Stimulated activated CD4-positive, alpha-beta T cell treated with anti-CD3 and anti-CD28 coated beads, Interleukin-2, amount 100 ng/mL, for 4 hours (primary cell): ENCODE data around the gene BICC1.

Experiments
- DNase-seq: peaks from one replicate; pipeline ENCODE4 v3.0.0-alpha.2; 2020; ENCODE audit warnings: low read depth

Gene BICC1

DNA sequence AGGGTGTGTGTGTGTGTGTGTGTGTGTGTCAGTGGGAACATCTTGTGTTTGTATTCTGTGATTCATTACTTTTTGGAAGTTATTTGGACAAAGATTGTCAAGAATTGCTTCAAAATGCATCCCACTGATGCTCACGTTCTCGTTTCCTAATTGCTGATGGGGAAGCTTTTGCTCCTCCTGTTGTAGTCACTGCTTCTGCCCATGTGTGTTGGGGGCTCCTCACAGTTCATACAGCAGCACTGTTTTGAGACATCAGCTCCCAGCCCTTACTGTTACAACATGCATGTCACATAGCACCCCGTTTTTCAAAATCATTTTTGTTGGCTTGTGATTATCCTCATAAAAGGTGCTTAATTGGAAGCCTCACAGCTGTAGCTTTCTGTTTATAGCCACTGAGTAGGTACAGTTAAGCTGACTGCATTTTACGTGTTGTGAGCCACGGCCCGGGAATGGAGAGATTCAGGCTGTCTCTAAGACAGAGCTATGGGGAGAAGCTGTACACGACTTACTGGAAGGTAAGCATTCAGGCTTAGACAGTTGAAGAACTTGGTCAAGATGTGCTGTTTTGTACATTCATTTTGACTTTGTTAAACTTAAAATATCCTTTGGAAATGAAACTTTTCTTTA is 87.4 kb downstream of the BICC1 start:
- no peak for DNase-seq

DNA sequence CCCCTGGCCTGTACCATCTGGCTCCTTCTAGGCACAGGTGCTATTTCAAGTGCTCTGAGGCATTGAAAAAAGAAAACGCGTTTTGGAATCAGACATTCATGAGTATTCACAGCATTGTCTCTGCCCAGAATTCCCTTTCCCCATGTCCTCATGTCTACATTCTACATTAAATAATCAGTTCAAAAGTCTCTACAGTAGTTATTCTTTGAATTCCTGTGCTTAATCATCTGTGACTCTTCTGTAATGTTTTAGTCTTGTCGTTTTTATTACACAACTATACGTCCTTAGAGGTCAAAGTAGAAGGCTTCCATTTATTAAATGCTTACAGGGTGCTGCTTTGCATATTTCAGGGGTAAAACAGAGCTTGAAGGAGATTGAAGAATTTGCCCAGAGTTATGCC is 95.7 kb downstream of the BICC1 start:
- DNase-seq = no peak

DNA sequence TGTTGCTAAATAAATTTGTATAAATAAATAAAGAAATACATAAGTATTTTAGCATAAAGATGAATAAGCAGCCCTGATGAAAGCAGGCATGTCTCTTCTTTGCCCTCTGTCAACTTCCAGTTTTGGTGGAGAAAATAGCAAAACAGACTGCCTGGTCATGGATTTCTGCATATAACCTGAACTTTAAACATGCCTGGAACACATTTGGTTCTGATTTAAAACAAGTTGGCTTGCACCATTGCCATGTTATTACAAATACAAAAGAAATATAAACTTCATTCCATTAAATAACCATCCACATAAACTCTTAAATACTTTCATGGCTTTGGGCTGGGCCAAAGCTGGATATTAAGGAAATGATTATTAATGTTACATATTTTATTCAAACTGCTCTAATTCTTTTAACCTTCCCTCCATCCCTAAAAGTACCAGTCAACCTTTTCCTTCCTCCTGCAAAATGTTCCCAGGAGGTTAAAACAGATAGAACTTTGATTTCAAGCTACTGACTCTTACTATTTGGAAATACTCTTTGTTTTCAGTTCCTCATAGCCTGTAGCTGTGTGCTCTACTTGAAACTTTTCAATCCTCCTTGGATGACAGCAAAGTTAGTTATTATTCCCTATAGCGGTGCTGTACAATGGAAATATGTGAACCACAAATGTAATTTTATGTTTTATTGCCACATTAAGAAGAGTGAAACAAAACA is 96.3 kb downstream of the BICC1 start:
- no peak for DNase-seq

GRCh38 chr10:58609532-58610150 is 97.0 kb downstream of the BICC1 start:
- DNase-seq = no peak

DNA sequence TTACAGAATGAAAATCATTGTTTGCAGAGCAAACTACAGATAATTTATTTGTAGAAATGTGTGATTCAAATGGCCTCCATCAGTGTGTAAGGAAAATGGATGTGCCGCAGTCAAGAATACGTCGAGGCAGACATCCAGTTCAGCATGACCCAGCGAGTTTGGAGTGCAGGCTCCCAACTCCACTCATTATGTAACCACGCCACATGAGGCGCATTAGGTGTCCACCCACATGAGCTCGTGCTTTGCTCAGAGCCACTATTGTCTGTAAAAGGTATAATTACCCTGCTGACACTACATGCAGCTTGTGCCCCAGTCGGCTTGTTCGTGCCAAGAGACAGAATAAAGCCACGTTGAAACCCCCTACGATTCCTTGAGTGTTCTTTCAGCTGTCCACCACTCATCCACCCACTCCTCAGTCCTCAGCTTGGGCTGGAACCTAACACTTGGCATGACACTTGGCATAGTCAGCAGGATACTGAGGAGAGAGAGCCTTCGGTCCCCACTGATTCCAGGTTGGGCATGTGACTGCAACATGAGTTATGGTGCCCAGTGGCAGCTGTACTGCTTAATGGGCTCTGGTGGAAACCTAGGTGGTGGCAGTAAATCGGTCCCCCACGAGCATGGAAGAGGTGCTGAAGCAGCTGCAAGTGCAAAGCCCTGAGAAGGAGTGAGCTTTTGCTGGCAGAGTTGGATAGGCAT is 102.7 kb downstream of the BICC1 start:
- no peak for DNase-seq

- no peak for DNase-seq
Measured at GRCh38 chr10:58618158-58618676, 105.5 kb downstream of the BICC1 start.

- no peak for DNase-seq
Measured at GRCh38 chr10:58621379-58622077, 108.9 kb downstream of the BICC1 start.

DNA sequence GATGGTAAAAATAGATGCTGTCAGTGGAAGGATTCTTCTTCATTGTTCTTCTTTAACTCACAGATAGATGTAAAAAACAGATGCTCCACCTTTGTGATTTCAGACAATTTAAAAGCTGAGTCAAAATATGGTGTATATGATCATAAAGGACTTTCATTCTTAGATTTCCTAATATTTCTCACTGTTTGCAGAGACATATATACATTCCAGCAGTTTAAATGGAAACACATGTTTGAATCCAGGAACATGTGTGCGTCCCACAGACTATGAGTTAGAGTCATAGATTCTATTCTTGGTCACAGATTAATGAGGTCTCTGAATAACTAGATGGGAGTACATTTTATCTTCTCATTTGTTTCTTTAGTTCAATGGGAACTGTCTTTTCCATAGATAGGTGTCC is 109.6 kb downstream of the BICC1 start:
- DNase-seq = no peak

DNA sequence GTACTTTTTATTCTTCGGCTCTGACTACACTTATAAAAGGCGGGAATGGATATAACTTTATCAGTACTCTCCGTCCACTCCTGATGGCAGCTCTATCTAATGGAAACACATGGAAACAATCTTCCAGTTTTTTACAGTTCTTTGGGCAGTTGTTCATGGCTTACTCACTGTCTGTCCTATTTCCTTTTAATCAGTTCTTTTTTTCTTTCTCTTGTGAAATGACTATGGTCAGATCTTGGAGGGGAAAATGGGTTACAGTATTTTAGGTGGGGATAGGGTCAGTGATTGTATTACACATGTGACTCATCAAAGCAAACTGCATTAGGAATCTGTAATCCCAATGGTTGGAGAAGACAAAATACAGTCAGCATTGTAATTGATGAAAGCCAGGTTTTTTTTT is 112.4 kb downstream of the BICC1 start:
- DNase-seq = no peak

GRCh38 chr10:58627392-58627791 is 114.7 kb downstream of the BICC1 start:
- no peak for DNase-seq

- no peak for DNase-seq
Measured at GRCh38 chr10:58631715-58632114, 119.0 kb downstream of the BICC1 start.

- DNase-seq = no peak
Measured at GRCh38 chr10:58632216-58632615, 119.5 kb downstream of the BICC1 start.

- no peak for DNase-seq
Measured at GRCh38 chr10:58637352-58637751, 124.7 kb downstream of the BICC1 start.

- no peak for DNase-seq
Measured at GRCh38 chr10:58638388-58638787, 125.7 kb downstream of the BICC1 start.

DNA sequence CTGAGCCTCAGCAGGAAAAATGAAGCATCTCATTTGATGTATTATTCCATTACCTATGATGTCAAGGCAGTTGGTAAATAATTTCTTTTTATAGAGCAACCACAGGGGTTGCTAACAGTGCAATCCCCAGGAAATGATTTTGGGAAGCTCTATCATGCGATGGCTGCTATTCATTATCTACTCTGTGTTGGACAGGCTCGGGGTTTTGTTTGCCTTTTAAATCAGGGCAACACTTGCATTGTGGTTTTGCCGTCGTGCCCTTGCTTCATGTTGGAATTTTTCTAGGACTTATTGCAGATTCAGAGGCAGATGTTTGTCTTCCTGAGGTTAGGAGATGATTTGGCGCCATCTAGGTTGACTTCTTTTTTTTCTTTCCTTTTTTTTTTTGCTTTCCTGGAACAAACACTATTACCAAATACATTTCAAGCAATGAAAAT is 128.4 kb downstream of the BICC1 start:
- DNase-seq = no peak

DNA sequence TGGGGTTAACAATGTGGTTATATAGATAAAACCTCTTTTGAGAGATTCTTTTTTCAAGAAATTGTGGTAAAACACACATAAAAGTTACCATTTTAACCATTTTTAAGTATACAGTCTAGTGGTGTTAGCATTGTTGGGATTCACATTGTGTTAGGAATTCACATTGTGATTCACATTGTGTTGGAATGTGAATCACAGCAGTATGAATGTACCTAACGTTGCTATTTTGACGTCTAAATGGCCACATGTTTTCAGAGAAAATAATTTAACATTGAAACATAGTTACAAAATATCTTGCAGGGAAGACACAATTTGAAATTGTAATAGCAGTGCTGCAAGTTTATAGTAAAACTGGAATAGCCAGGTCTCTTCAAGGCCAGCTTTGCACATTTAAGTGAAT is 129.0 kb downstream of the BICC1 start:
- DNase-seq = no peak

DNA sequence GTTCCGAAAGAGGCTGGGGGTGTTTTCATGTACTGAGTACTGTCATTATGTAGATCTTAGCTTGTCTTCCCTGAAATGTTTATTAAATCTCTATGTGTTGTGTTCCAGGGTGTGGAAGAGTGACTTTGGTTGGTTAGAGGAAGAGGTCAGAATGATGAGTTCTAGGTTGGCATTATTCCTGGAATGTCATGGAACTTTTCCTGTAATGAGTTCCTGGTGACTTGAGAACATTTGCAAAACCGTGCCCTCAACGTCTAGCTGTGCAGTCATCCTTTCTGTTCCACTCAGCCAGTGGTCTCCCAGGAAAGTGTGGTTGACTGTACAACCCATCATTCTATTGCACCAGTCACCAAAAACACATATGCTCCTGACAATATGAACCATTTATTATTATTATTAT is 129.6 kb downstream of the BICC1 start:
- no peak for DNase-seq

DNA sequence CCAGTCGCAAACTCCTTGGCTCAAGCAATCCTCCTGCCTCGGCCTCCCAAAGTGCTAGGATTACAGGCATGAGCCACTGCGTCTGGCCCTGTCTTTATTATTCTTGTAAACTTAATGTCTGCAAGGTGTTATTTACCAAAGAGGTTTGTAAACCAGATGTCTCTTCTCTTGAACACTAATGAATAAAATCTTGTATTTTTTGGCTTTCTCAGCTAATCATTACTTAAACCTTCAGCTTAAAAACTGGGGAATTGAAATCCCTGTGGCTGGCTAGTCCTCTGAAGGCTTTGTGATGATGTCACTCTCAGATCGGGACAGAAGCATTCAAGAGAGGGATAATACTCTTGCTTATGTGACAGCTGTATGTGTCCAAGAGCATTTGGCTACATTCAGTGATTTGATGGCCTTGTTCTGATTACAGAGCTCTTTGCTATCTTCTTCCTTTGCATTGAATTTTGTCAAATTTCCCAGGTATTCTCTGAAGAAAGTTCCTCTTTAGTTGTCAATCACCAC is 130.3 kb downstream of the BICC1 start:
- DNase-seq = no peak

GRCh38 chr10:58644311-58644710 is 131.6 kb downstream of the BICC1 start:
- no peak for DNase-seq

GRCh38 chr10:58645416-58646146 is 132.9 kb downstream of the BICC1 start:
- DNase-seq = no peak
